ENCODE data around the gene EQTN. TPM values are rescaled to one million over a fixed set of nuclear protein-coding genes. Genes with fewer than 3 reads are reported as not detected.

Gene EQTN
- total RNA-seq, 1 donor from 2014 or later = not detected

DNA sequence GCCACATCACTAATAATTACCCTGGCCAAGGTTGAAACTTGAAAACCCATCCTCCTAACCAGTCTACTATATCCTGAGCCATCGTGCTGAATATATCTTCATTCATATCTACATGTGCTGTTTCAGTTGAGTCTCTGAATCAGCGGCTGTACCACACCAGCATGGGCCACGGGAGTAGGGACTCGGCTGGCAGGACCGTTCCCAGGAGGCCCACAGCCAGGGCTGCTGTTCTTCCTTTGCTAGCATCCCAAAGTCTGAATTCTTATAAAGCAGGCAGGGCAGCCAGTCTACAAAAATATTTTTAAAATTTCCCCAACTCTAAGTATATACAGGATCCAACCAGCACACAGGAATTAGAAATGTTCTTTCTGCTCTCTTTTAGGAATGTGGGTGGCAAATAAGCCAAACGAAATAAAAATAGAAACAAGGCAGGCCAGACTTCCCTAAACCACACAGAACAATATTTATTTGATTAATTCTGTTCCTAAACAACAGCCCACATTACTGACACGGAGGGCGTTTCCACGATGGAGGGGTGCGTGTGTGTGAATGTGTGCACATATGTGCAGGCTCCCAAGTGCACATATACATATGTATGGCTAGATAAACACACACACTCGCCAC, 42.8 kb upstream of the EQTN start:
- no peaks in the 10 kb centered on the region for H3K36me3 Mint-ChIP-seq (ENCODE audit: low read depth)
- no peak for DNase-seq (ENCODE audit: low spot score)
- H3K9me3 Mint-ChIP-seq (ENCODE audit: low read depth) = no peaks in the 10 kb centered on the region
- H3K27me3 Mint-ChIP-seq (ENCODE audit: low read depth) = peaks cover 2% of the 10 kb centered on the region
- peaks cover 46% of the 10 kb centered on the region for H3K4me1 Mint-ChIP-seq (ENCODE audit: low read depth)
- H3K27ac Mint-ChIP-seq (ENCODE audit: unreplicated experiment) = peak overlapping the region; percentile 78
- H3K4me3 Mint-ChIP-seq (ENCODE audit: unreplicated experiment) = peak overlapping the region; percentile 3
- TF ChIP-seq, protein P1, sequence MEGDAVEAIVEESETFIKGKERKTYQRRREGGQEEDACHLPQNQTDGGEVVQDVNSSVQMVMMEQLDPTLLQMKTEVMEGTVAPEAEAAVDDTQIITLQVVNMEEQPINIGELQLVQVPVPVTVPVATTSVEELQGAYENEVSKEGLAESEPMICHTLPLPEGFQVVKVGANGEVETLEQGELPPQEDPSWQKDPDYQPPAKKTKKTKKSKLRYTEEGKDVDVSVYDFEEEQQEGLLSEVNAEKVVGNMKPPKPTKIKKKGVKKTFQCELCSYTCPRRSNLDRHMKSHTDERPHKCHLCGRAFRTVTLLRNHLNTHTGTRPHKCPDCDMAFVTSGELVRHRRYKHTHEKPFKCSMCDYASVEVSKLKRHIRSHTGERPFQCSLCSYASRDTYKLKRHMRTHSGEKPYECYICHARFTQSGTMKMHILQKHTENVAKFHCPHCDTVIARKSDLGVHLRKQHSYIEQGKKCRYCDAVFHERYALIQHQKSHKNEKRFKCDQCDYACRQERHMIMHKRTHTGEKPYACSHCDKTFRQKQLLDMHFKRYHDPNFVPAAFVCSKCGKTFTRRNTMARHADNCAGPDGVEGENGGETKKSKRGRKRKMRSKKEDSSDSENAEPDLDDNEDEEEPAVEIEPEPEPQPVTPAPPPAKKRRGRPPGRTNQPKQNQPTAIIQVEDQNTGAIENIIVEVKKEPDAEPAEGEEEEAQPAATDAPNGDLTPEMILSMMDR (IDR thresholded peaks at IDR 0.05) = no peak

DNA sequence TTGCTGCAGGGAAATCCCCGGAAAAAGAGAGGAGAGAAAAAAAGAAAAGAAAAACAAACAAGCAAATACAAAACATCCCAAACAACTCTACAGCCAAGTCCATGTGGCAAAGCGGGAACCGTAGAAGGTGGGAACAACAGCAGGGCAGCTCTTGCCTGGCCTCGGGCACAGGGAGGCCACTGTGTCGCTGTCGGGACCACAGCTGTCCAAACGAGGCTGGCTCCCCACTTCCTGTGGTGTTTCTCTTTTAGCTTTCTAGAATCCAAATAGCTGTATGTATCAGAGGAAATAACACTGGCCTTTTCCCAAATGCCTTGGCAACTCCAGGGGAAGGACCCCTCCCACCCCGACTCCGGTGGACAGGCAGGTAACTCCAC, 41.6 kb upstream of the EQTN start:
- peak overlapping the region; percentile 78 for H3K27ac Mint-ChIP-seq (ENCODE audit: unreplicated experiment)
- peaks cover 50% of the 10 kb centered on the region for H3K4me1 Mint-ChIP-seq (ENCODE audit: low read depth)
- no peak for DNase-seq (ENCODE audit: low spot score)
- H3K27me3 Mint-ChIP-seq (ENCODE audit: low read depth) = peaks cover 2% of the 10 kb centered on the region
- TF ChIP-seq, protein P1 (IDR thresholded peaks at IDR 0.05) = no peak
- no peak overlapping the region for H3K4me3 Mint-ChIP-seq (ENCODE audit: unreplicated experiment)
- no peaks in the 10 kb centered on the region for H3K36me3 Mint-ChIP-seq (ENCODE audit: low read depth)
- no peaks in the 10 kb centered on the region for H3K9me3 Mint-ChIP-seq (ENCODE audit: low read depth)

DNA sequence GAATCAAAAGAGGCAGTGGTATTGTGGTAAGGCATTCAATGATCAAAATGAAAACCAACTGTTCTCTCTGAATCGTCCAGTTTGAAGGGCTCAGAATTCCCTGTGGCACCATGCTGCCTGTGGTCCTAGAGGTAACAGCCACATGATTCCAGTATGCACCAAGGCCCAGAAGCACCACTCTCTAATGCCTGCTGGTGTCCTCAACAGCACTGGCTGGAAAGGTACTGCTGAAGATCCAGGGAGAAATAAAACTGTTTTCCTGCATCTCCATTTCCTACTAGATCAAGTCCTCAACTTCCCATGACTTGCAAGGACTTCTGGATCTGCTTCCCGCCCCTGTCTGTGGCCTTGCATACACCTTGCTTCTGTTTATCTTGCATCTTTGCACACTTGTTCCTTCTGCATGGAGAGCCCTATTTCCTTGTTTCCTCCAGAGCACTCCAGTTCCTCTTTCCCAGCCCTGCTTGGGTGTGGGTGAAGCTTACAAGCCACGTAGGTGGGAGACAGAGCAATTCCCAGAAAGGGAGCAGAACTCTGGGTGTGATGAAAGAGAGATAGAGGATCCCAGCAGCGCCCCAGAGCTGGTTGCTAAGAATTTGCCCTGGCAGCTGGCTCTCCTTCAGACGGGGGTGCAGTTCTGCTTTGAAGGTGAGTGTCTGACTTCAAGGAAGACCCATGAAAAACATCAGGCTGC, 41.0 kb upstream of the EQTN start:
- Mint-ChIP-seq H3K9me3 (ENCODE audit: low read depth) (no peaks in the 10 kb centered on the region), H3K27me3 (ENCODE audit: low read depth) (peaks cover 2% of the 10 kb centered on the region), H3K4me1 (ENCODE audit: low read depth) (peaks cover 54% of the 10 kb centered on the region), H3K36me3 (ENCODE audit: low read depth) (no peaks in the 10 kb centered on the region), H3K27ac (ENCODE audit: unreplicated experiment) (peak overlapping the region; percentile 37), H3K4me3 (ENCODE audit: unreplicated experiment) (no peak overlapping the region)
- no peak for DNase-seq (ENCODE audit: low spot score)
- TF ChIP-seq, protein P1 (IDR thresholded peaks at IDR 0.05) = no peak

DNA sequence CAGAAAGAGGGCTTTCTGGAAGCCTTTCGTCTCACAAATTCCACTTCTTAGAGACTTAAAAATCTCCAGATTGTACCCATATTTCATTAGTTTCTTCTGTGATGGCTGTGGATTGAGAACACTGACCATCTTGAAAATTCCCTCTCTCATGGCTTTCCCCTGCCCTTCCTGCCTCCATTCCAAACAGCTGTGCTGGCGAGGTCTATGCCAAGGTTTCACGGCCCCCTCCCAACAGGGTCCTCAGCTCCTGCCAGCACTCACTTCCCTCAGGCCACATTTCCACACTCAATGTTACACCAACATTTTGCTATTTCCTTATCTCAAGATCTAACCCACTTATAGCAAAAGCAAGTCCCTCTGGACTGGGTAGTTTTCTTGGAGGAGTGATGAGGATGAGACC, 40.3 kb upstream of the EQTN start:
- peaks cover 2% of the 10 kb centered on the region for H3K27me3 Mint-ChIP-seq (ENCODE audit: low read depth)
- H3K4me3 Mint-ChIP-seq (ENCODE audit: unreplicated experiment) = no peak overlapping the region
- no peaks in the 10 kb centered on the region for H3K36me3 Mint-ChIP-seq (ENCODE audit: low read depth)
- no peaks in the 10 kb centered on the region for H3K9me3 Mint-ChIP-seq (ENCODE audit: low read depth)
- H3K4me1 Mint-ChIP-seq (ENCODE audit: low read depth) = peaks cover 54% of the 10 kb centered on the region
- peak overlapping the region; percentile 73 for H3K27ac Mint-ChIP-seq (ENCODE audit: unreplicated experiment)
- TF ChIP-seq, protein P1 (IDR thresholded peaks at IDR 0.05) = no peak
- DNase-seq (ENCODE audit: low spot score) = no peak

DNA sequence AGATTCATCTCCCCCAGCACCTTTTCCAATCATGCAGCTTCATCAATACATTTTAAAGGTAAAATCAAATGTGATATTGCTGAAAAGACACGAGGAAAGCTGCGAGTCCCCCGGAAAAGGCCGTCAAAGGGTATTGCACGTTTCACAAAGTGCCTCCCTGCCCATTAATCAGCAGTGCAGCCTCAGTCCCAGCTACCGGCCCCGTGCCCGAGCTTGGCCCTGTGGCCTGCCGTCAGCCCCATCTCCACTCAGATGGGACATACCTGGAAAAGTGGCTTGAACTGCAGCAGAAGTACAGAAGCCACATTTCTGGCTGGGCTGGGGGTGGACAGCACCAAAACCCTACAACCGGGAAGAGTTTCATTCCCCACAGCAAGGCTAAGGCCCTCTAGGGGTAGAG, 39.9 kb upstream of the EQTN start:
- Mint-ChIP-seq H3K4me1 (ENCODE audit: low read depth) (peaks cover 54% of the 10 kb centered on the region), H3K27me3 (ENCODE audit: low read depth) (peaks cover 2% of the 10 kb centered on the region), H3K4me3 (ENCODE audit: unreplicated experiment) (no peak overlapping the region), H3K27ac (ENCODE audit: unreplicated experiment) (no peak overlapping the region), H3K9me3 (ENCODE audit: low read depth) (no peaks in the 10 kb centered on the region), H3K36me3 (ENCODE audit: low read depth) (no peaks in the 10 kb centered on the region)
- no peak for DNase-seq (ENCODE audit: low spot score)
- TF ChIP-seq, protein P1 (IDR thresholded peaks at IDR 0.05) = no peak

Data from chondrocyte (in vitro differentiated cells).